ENCODE data around the gene ZNF469. TPM values are rescaled to one million over a fixed set of nuclear protein-coding genes. Genes with fewer than 3 reads are reported as not detected.

Gene ZNF469
- total RNA-seq, 4 donors from 2014 or later, result 0.24 to 0.55 (median 0.41) TPM

DNA sequence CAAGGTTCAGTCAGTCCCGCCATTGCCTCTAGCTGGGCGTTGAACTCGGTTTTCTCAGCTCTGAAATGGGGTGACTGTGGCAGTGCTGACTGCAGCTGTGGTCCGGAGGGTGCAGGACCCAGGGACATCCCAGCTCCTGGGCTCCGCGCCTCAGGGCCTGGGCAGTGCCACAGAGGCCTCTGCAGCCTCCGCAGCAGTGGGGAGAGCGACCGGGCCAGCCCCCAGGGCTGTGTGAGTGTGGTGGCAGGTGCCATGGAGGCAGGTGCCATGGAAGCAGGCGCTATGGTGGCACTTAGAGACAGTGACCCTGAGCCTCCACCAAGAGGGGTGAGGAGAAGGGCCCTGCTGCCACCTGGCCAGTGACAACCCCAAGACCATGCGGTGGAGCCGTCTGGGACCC lies 30.9 kb downstream of the ZNF469 start:
- Histone ChIP-seq H3K4me3 (no peak overlapping the region), H3K4me1 (peaks cover 2% of the 10 kb centered on the region), H3K36me3 (no peaks in the 10 kb centered on the region), H3K27ac (no peak overlapping the region), H3K9me3 (no peaks in the 10 kb centered on the region), H3K27me3 (no peaks in the 10 kb centered on the region)
- no CpG with 5 or more reads among the region's 12 CpGs for WGBS
- TF ChIP-seq, protein P1, sequence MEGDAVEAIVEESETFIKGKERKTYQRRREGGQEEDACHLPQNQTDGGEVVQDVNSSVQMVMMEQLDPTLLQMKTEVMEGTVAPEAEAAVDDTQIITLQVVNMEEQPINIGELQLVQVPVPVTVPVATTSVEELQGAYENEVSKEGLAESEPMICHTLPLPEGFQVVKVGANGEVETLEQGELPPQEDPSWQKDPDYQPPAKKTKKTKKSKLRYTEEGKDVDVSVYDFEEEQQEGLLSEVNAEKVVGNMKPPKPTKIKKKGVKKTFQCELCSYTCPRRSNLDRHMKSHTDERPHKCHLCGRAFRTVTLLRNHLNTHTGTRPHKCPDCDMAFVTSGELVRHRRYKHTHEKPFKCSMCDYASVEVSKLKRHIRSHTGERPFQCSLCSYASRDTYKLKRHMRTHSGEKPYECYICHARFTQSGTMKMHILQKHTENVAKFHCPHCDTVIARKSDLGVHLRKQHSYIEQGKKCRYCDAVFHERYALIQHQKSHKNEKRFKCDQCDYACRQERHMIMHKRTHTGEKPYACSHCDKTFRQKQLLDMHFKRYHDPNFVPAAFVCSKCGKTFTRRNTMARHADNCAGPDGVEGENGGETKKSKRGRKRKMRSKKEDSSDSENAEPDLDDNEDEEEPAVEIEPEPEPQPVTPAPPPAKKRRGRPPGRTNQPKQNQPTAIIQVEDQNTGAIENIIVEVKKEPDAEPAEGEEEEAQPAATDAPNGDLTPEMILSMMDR (IDR thresholded peaks at IDR 0.05), result no peak
- TF ChIP-seq EP300 (IDR thresholded peaks at IDR 0.05), result no peak
- TF ChIP-seq POLR2A (IDR thresholded peaks at IDR 0.05), result no peak
- no peak for TF ChIP-seq POLR2AphosphoS5 (IDR thresholded peaks at IDR 0.05)
- DNase-seq (ENCODE audit: low spot score in 2 of 2), result no peak

DNA sequence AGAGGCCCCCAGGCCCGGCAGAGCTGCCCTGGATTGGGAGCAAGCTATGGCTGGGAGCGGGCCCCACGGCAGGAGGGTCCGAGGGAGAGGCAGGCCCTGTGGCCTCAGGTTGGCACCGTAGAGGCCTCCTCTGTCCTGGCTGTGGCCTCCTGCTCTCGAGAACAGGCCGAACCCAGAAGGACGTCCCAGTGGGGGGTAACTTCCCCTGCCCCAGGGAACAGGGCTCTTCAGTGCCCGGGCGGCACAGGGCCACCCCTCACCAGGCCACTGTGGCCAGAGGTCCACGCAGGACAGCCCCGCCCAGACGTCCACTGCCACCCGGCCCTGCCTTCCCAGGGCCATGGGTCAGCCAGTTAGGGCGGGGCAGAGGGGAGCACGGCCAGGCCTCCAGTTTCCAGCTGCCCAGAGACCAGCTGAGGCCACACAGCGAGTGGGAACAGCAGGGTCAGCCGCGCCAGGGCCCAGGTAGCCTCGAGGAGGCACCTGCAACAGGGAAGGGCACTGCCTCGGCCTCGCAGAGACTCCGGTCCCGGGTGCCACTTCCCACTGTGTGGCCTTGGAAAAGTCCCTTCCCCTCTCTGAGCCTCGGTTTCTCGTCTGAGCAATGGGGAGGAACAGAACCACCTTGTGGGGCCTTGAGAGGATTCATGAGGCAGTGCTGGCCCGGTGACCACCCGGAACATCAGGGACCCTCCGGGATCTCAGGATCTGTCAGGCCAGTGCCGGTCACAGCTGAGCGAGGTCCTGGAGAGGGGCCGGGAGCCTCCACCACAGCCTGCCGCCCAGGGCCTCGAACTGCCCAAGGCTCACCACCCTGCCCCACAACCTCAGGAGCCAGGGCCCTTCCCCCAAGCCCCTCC lies 32.0 kb downstream of the ZNF469 start:
- no peak for TF ChIP-seq POLR2A (IDR thresholded peaks at IDR 0.05)
- TF ChIP-seq, protein P1 (IDR thresholded peaks at IDR 0.05), result no peak
- TF ChIP-seq EP300 (IDR thresholded peaks at IDR 0.05), result no peak
- no peak for TF ChIP-seq POLR2AphosphoS5 (IDR thresholded peaks at IDR 0.05)
- no peaks in the 10 kb centered on the region for H3K9me3 ChIP-seq
- 85% methylated on average over 12 of the region's 34 CpGs for WGBS
- no peaks in the 10 kb centered on the region for H3K36me3 ChIP-seq
- no peak overlapping the region for H3K27ac ChIP-seq
- peaks cover 2% of the 10 kb centered on the region for H3K4me1 ChIP-seq
- H3K27me3 ChIP-seq, result peaks cover 3% of the 10 kb centered on the region
- no peak for DNase-seq (ENCODE audit: low spot score in 2 of 2)
- no peak overlapping the region for H3K4me3 ChIP-seq

DNA sequence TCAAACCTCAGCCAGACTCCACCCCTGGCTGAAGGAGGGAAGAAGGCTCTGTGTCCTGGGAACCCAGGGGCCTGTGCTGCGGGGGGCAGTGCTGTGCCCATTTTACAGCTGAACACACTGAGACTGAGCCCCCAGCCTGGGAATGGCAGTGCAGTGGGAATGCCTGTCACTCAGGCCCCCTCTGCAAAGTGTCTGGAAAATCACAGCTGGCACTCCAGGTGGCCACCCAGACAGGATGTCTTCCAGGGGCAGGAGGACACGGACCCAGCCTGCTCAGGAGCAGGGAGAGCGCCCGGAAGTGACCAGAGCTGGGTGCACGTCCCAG lies 32.6 kb downstream of the ZNF469 start:
- H3K36me3 ChIP-seq, result no peaks in the 10 kb centered on the region
- peaks cover 3% of the 10 kb centered on the region for H3K27me3 ChIP-seq
- H3K4me1 ChIP-seq, result peaks cover 2% of the 10 kb centered on the region
- no peak overlapping the region for H3K4me3 ChIP-seq
- TF ChIP-seq POLR2AphosphoS5 (IDR thresholded peaks at IDR 0.05) (no peak), POLR2A (IDR thresholded peaks at IDR 0.05) (no peak), EP300 (IDR thresholded peaks at IDR 0.05) (no peak)
- TF ChIP-seq, protein P1 (IDR thresholded peaks at IDR 0.05), result no peak
- no peak for DNase-seq (ENCODE audit: low spot score in 2 of 2)
- H3K27ac ChIP-seq, result no peak overlapping the region
- 100% methylated on average over 1 of the region's 5 CpGs for WGBS
- no peaks in the 10 kb centered on the region for H3K9me3 ChIP-seq

DNA sequence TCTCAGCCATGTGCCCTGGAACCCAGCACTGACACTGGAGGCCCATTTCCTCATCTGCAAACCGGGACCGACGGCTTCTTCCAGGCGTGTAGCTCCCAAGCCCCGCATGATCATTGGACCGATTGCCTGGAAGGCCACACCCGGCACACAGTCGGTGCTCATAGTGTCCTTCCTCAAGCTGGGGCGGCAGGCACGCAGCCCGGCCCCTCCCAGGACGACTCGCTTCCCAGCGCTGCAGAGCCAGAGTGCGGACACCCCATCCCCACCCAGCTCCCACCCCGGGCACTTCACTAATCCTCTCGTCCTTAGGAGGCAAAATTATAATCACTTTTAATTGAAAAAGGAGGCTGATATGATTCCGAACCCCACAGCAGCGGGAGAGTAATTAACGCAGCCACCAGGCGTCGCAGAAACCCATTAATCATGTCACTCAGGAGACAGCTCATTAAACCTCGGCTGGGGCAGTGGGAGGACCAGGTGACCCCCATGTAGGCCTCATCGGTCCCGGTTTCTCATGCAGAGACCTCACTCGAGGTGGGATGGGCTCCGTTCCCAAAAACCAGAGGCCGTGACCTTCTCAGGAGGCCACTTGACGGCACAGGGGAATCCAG lies 33.1 kb downstream of the ZNF469 start:
- no peak overlapping the region for H3K4me3 ChIP-seq
- peaks cover 3% of the 10 kb centered on the region for H3K27me3 ChIP-seq
- no peak overlapping the region for H3K27ac ChIP-seq
- no peaks in the 10 kb centered on the region for H3K36me3 ChIP-seq
- WGBS, result 63% methylated on average over 14 of the region's 29 CpGs
- TF ChIP-seq, protein P1 (IDR thresholded peaks at IDR 0.05), result no peak
- no peak for TF ChIP-seq EP300 (IDR thresholded peaks at IDR 0.05)
- H3K4me1 ChIP-seq, result peaks cover 2% of the 10 kb centered on the region
- no peaks in the 10 kb centered on the region for H3K9me3 ChIP-seq
- no peak for DNase-seq (ENCODE audit: low spot score in 2 of 2)

DNA sequence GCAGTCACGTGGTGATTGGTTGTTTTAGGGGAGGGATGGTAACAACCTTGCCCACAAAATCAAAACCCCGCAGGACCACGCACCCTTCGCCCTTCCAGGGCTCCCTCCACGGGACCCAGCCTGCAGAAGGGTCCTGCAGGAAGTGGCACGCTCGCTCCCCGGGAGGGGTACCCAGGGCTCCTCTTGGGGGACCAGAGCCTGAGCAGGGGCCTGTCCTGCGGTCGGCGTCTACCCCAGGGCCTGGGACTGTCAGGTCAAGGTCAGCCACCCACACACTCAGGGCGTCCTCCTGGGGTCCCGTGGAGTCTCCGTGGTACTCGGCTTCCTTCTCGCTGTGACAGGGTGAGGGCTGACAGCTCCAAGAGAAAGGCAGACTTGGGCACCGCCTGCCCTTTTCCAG lies 33.9 kb downstream of the ZNF469 start:
- WGBS, result 86% methylated on average over 1 of the region's 17 CpGs
- Histone ChIP-seq H3K4me3 (no peak overlapping the region), H3K36me3 (no peaks in the 10 kb centered on the region), H3K9me3 (no peaks in the 10 kb centered on the region), H3K27ac (no peak overlapping the region), H3K27me3 (peaks cover 3% of the 10 kb centered on the region), H3K4me1 (peaks cover 2% of the 10 kb centered on the region)
- TF ChIP-seq POLR2A (IDR thresholded peaks at IDR 0.05) (no peak), EP300 (IDR thresholded peaks at IDR 0.05) (no peak), POLR2AphosphoS5 (IDR thresholded peaks at IDR 0.05) (no peak)
- TF ChIP-seq, protein P1 (IDR thresholded peaks at IDR 0.05), result no peak
- no peak for DNase-seq (ENCODE audit: low spot score in 2 of 2)

Data from suprapubic skin (tissue), 4 donors.